SK-N-MC (cell line): ENCODE data around the gene CLASP2.

Experiments used
- EZH2 ChIP-seq: fragments of 200-600 bp; sonication (generic); IDR thresholded peaks from one replicate; pipeline ENCODE4 v1.6.1; 2017; ENCODE audit warnings: antibody characterized with exemption
- FOXP2 ChIP-seq: optimal IDR thresholded peaks from 2 replicates; pipeline ENCODE3; 2011; ENCODE audit warnings: mild to moderate bottlenecking, moderate library complexity; ENCODE audit not compliant: insufficient read depth; ENCODE audit errors: extremely low read length, control extremely low read depth
- POLR2AphosphoS5 ChIP-seq: IDR thresholded peaks from 2 replicates; pipeline ENCODE4 v1.6.1; 2012; ENCODE audit warnings: mild to moderate bottlenecking, low read depth, low read length, borderline replicate concordance

GRCh38 chr3:33578325-33579177, 139.5 kb downstream of the CLASP2 start:
- TF ChIP-seq EZH2 (no peak), POLR2AphosphoS5 (no peak), FOXP2 (no peak)
